Progenitor cell of endocrine pancreas (in vitro differentiated cells): ENCODE data around the gene SPOCD1. TPM values are rescaled to one million over a fixed set of nuclear protein-coding genes. Genes with fewer than 3 reads are reported as not detected.

Source experiments
- DNase-seq: peaks from one replicate; pipeline ENCODE4 v3.0.0; 2021; ENCODE audit warnings: low spot score; ENCODE audit not compliant: unreplicated experiment
- H3K27ac Mint-ChIP-seq: 2 replicates; pipeline ENCODE4 v1.8.0; 2021; ENCODE audit warnings: mild to moderate bottlenecking, moderate library complexity, mixed read lengths
- H3K27me3 Mint-ChIP-seq: 2 replicates; pipeline ENCODE4 v1.8.0; 2021; ENCODE audit warnings: mixed read lengths
- H3K36me3 Mint-ChIP-seq: 2 replicates; pipeline ENCODE4 v1.8.0; 2022; ENCODE audit warnings: mixed read lengths; ENCODE audit not compliant: insufficient read depth
- H3K4me1 Mint-ChIP-seq: 2 replicates; pipeline ENCODE4 v1.8.0; 2021; ENCODE audit warnings: low read depth, mixed read lengths
- H3K4me3 Mint-ChIP-seq: 2 replicates; pipeline ENCODE4 v1.8.0; 2021; ENCODE audit warnings: low read depth, mild to moderate bottlenecking, moderate library complexity, mixed read lengths
- H3K9me3 Mint-ChIP-seq: 2 replicates; pipeline ENCODE4 v1.8.0; 2021; ENCODE audit warnings: low read depth, mixed read lengths
- CTCF ChIP-seq: fragments of 200-600 bp; sonication (generic); IDR thresholded peaks from one replicate; pipeline ENCODE4 v1.5.0; 2021; ENCODE audit warnings: antibody characterized with exemption, mild to moderate bottlenecking; ENCODE audit not compliant: unreplicated experiment
- total RNA-seq: library from RNA; stranded (reverse); gene quantifications from 2 replicates; pipeline ENCODE4 v1.2.1, GENCODE V29; 2021

SPOCD1 gene
- total RNA-seq, 1 donor from 2014 or later, result 0.36 TPM

- H3K27me3 Mint-ChIP-seq, result peaks cover 30% of the 10 kb centered on the region
- no peaks in the 10 kb centered on the region for H3K9me3 Mint-ChIP-seq
- H3K4me3 Mint-ChIP-seq, result no peak overlapping the region
- DNase-seq, result no peak
- H3K4me1 Mint-ChIP-seq, result no peaks in the 10 kb centered on the region
- H3K27ac Mint-ChIP-seq, result no peak overlapping the region
- no peak for TF ChIP-seq CTCF
- H3K36me3 Mint-ChIP-seq, result no peaks in the 10 kb centered on the region
Observed at GRCh38 chr1:31799895-31800673, 15.7 kb downstream of the SPOCD1 start.

- H3K4me1 Mint-ChIP-seq, result no peaks in the 10 kb centered on the region
- TF ChIP-seq CTCF, result no peak
- peaks cover 30% of the 10 kb centered on the region for H3K27me3 Mint-ChIP-seq
- H3K9me3 Mint-ChIP-seq, result no peaks in the 10 kb centered on the region
- H3K27ac Mint-ChIP-seq, result no peak overlapping the region
- no peaks in the 10 kb centered on the region for H3K36me3 Mint-ChIP-seq
- peak; percentile 5 for DNase-seq
- H3K4me3 Mint-ChIP-seq, result no peak overlapping the region
Observed at GRCh38 chr1:31799196-31799894, 16.5 kb downstream of the SPOCD1 start.

GRCh38 chr1:31798433-31799195, 17.2 kb downstream of the SPOCD1 start:
- H3K36me3 Mint-ChIP-seq, result no peaks in the 10 kb centered on the region
- H3K9me3 Mint-ChIP-seq, result no peaks in the 10 kb centered on the region
- no peak for DNase-seq
- no peak overlapping the region for H3K27ac Mint-ChIP-seq
- peaks cover 29% of the 10 kb centered on the region for H3K27me3 Mint-ChIP-seq
- H3K4me3 Mint-ChIP-seq, result no peak overlapping the region
- H3K4me1 Mint-ChIP-seq, result no peaks in the 10 kb centered on the region
- no peak for TF ChIP-seq CTCF

- no peak overlapping the region for H3K27ac Mint-ChIP-seq
- H3K36me3 Mint-ChIP-seq, result no peaks in the 10 kb centered on the region
- DNase-seq, result no peak
- no peaks in the 10 kb centered on the region for H3K4me1 Mint-ChIP-seq
- H3K4me3 Mint-ChIP-seq, result no peak overlapping the region
- no peak for TF ChIP-seq CTCF
- no peaks in the 10 kb centered on the region for H3K9me3 Mint-ChIP-seq
- H3K27me3 Mint-ChIP-seq, result peaks cover 27% of the 10 kb centered on the region
Observed at GRCh38 chr1:31798086-31798432, 17.8 kb downstream of the SPOCD1 start.

- Mint-ChIP-seq H3K9me3 (no peaks in the 10 kb centered on the region), H3K27me3 (peaks cover 27% of the 10 kb centered on the region), H3K4me1 (no peaks in the 10 kb centered on the region), H3K36me3 (no peaks in the 10 kb centered on the region), H3K4me3 (no peak overlapping the region), H3K27ac (no peak overlapping the region)
- DNase-seq, result no peak
- TF ChIP-seq CTCF, result no peak
Observed at GRCh38 chr1:31797216-31797615, 18.6 kb downstream of the SPOCD1 start.
